ENCODE measurements around the gene CDH9.
"Not testable (repeated sequence)": the region's sequence is repeated elsewhere in the genome, so short reads cannot be mapped to it uniquely, and the experiment has no call there.

CDH9 gene

GRCh38 chr5:26959290-26959689 lies 79.1 kb downstream of the CDH9 start:
- no peak for DNase-seq (ENCODE audit: low read depth, low spot score)
- no peak overlapping the region for H3K27ac ChIP-seq

DNA sequence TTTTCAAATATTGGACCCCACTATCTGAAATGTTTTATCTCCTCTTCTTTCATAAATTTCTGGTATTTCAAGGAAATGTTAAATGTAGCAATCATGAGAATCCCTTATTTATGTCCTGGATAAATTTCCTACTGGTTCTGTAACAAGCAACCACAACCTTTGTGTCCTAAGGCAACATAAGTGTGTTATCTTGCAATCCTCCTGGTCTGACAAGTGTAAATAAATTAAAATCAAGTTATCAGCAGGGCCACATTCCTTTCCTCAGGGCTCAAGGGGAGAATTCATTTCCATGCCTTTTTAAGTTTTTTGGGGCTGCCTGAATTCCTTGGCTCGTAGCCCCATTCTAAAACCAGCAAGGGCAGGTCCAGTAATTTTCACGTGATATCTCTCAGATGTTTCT lies 83.2 kb downstream of the CDH9 start:
- DNase-seq (ENCODE audit: low read depth, low spot score) = no peak
- no peak overlapping the region for H3K27ac ChIP-seq

DNA sequence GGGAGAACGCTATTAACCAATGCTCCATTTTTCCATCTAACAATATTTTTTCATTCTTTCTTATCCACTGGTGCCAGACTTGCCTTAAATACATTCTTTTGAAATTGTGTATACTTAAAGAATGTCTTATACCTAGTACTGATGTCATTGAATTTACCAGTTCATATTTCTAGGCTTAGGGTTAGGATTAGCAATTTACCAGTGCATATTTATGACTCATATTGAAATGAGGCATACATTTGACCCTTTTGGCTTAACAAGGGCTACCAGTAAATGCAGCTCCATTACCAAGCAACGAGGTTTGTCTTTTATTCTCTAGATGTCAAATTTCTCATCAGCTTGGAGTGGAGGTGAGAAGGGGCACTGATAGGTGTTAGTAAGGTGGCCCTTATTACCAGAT lies 89.5 kb downstream of the CDH9 start:
- no peak for DNase-seq (ENCODE audit: low read depth, low spot score)
- H3K27ac ChIP-seq = no peak overlapping the region

DNA sequence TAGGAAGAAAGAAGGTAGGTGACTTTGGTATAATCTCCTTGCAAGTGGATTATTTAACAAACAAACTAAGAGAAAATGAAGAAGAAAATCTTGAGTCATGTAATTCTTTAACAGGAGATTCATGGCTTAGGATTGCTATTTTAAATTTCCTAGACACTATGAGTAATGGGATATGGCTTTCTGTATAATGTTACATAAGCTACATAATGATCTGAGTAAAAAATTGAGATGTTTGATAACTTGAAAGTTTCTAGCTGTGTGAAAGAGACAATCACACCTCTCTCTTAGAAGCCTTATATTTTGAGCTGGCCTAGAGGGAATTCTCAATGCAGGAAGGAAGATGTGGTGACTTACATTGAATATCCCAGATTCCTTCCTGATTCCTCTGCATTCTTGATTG lies 92.5 kb downstream of the CDH9 start:
- DNase-seq (ENCODE audit: low read depth, low spot score) = no peak
- H3K27ac ChIP-seq = peak overlapping the region; percentile 19

- peak; percentile 37 for DNase-seq (ENCODE audit: low read depth, low spot score)
- peak overlapping the region; percentile 28 for H3K27ac ChIP-seq
Observed at GRCh38 chr5:26942481-26942880, 95.9 kb downstream of the CDH9 start.

- H3K27ac ChIP-seq = peak overlapping the region; percentile 28
- no peak for DNase-seq (ENCODE audit: low read depth, low spot score)
Observed at GRCh38 chr5:26940994-26941393, 97.4 kb downstream of the CDH9 start.

GRCh38 chr5:26932238-26932637 lies 106.1 kb downstream of the CDH9 start:
- H3K27ac ChIP-seq = no peak overlapping the region
- DNase-seq (ENCODE audit: low read depth, low spot score) = no peak

GRCh38 chr5:26921439-26921838 lies 116.9 kb downstream of the CDH9 start:
- no peak overlapping the region for H3K27ac ChIP-seq
- no peak for DNase-seq (ENCODE audit: low read depth, low spot score)

GRCh38 chr5:26903469-26903868 lies 134.9 kb downstream of the CDH9 start:
- no peak for DNase-seq (ENCODE audit: low read depth, low spot score)
- H3K27ac ChIP-seq = no peak overlapping the region

- H3K27ac ChIP-seq = no peak overlapping the region
- DNase-seq (ENCODE audit: low read depth, low spot score) = no peak
Observed at GRCh38 chr5:26894719-26895263, 143.6 kb downstream of the CDH9 start.

- no peak overlapping the region for H3K27ac ChIP-seq
- no peak for DNase-seq (ENCODE audit: low read depth, low spot score)
Observed at GRCh38 chr5:26893078-26893477, 145.3 kb downstream of the CDH9 start.

- no peak overlapping the region for H3K27ac ChIP-seq
- DNase-seq (ENCODE audit: low read depth, low spot score) = no peak
Observed at GRCh38 chr5:26889815-26890214, 148.6 kb downstream of the CDH9 start.

GRCh38 chr5:26884481-26884880 lies 153.9 kb downstream of the CDH9 start:
- H3K27ac ChIP-seq = no peak overlapping the region
- DNase-seq (ENCODE audit: low read depth, low spot score) = no peak

DNA sequence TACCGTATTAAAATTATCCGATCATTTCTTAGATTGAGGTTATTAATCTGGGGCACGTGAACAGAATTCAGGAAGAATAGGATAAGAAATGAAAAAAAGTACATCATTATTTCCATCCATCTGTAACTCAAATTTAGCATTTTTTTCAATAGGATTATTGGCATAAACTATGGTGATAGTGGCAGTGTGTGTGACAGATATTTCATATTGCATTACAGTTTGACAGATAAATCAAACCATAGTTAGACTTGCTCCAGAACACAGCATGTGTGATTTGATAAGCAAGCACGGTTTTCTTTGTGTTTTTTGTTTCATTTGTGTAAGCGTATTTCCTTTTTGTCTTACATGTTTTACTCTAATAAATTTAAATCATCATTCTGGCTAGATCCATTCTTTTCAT lies 155.0 kb downstream of the CDH9 start:
- no peak for DNase-seq (ENCODE audit: low read depth, low spot score)

GRCh38 chr5:26881901-26882300 lies 156.5 kb downstream of the CDH9 start:
- no peak overlapping the region for H3K27ac ChIP-seq
- no peak for DNase-seq (ENCODE audit: low read depth, low spot score)

More for the DNA sequence above, 155.0 kb downstream of the CDH9 start:
- no peak overlapping the region for H3K27ac ChIP-seq

DNA sequence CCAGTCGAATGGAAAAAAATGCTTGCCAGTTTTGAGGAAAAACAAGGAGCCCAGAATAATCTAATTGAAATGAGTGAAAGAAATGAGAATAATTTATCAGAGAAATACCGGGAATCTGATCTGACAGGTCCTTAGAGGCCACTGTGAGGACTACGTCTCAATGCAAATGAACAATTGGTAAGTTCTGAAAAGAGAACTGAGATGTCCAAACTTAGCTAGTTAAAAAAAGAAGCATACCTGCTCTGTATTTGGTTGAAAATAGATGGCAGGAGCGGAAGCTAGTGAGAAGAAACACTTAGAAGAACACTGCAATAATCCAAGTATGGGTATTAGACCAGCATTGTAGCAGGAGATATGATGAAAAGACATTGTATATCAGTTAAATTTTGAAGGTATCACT lies 161.2 kb downstream of the CDH9 start:
- H3K27ac ChIP-seq = no peak overlapping the region
- DNase-seq (ENCODE audit: low read depth, low spot score) = no peak

DNA sequence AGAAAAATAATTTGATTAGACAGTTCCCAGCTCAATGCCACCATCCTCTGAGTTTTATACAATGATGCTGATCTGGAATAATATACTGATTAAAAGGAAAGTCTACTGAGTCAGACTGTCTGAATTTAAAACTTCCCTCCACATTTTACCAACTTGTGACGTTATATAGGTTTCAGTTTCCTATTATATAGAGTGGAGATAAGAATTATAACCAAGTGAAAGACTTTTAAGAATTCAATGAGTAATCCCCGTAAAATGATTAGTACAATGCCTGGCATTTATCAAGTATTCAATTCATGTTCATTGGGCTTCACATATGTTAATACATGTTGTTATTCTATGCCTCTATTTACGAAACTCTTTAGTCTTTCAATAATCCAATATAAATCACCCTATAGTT lies 166.0 kb downstream of the CDH9 start:
- H3K27ac ChIP-seq = no peak overlapping the region

DNA sequence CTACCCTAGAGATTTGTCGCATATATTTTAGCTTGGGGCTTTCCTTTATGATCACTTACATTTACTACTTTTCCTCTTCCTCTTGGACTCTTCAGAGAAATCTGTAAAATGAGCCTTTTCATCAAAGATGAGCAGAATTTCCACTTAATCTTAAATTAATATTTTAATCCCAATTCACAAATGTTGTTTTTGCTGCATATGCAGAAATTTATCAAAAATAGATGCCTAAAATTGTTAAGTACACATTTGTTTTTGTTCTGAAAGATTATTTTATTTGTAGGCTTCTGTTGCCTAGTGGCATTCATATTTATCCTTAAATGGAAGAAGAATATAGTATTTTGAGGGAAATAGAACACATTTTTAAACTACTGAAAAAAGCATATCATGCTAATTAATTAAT lies 168.6 kb downstream of the CDH9 start:
- no peak for DNase-seq (ENCODE audit: low read depth, low spot score)

More for the DNA sequence above, 166.0 kb downstream of the CDH9 start:
- DNase-seq (ENCODE audit: low read depth, low spot score) = no peak

GRCh38 chr5:26868504-26868903 lies 169.9 kb downstream of the CDH9 start:
- no peak overlapping the region for H3K27ac ChIP-seq
- no peak for DNase-seq (ENCODE audit: low read depth, low spot score)

More for the DNA sequence above, 168.6 kb downstream of the CDH9 start:
- H3K27ac ChIP-seq = no peak overlapping the region

DNA sequence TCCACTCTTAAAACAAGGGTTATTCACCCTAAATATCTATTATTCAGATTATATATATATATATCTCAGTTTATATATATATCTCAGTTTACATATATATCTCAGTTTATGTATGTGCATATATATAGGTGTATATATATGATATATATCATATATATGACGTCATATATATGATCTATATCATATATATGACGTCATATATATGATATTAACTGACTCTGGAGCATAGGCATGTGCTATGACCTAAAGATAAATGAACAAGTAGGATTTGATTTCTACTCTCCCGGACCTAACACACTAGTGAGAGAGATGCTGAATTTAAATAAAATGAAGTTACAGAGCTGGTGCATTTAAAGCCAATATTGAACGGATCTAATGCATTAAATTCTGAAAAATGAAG lies 174.3 kb downstream of the CDH9 start:
- H3K27ac ChIP-seq = no peak overlapping the region
- no peak for DNase-seq (ENCODE audit: low read depth, low spot score)

DNA sequence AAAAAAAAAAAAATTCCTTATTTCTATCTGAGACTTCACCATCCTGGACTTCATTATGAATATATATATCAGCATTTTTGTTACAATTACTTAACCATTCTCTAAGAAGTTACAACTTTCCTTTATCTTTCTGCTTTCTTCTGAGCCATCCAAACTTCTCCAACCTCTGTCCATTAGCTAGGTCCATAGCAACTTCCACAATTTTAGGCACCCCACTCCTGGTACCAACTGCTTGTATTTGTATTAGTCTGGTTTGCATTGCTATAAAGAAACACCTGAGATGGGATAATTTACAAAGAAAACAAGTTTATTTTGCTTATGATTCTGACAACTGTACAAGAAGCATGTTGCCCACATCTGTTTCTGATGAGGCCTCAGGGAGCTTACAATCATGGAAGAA lies 182.1 kb downstream of the CDH9 start:
- no peak for DNase-seq (ENCODE audit: low read depth, low spot score)
- no peak overlapping the region for H3K27ac ChIP-seq

GRCh38 chr5:26852450-26852849 lies 185.9 kb downstream of the CDH9 start:
- H3K27ac ChIP-seq; DNase-seq (ENCODE audit: low read depth, low spot score): not testable (repeated sequence)
